Stimulated activated CD8-positive, alpha-beta memory T cell treated with anti-CD3 and anti-CD28 coated beads, Interleukin-15, amount 100 ng/mL, for 24 hours (primary cell): ENCODE results near the gene TCIRG1.

Experiments
- DNase-seq: peaks from one replicate; pipeline ENCODE4 v3.0.0-alpha.2; 2020; ENCODE audit warnings: low read depth

The TCIRG1 gene

GRCh38 chr11:68004551-68005335, 34.1 kb upstream of the TCIRG1 start:
- no peak for DNase-seq

- DNase-seq = no peak
Observed at GRCh38 chr11:68006606-68007166, 32.1 kb upstream of the TCIRG1 start.

GRCh38 chr11:68007498-68008380, 31.1 kb upstream of the TCIRG1 start:
- DNase-seq = no peak

- no peak for DNase-seq
Observed at GRCh38 chr11:68008381-68009337, 30.2 kb upstream of the TCIRG1 start.

GRCh38 chr11:68009391-68010089, 29.3 kb upstream of the TCIRG1 start:
- no peak for DNase-seq

- DNase-seq = no peak
Observed at GRCh38 chr11:68010090-68011041, 28.5 kb upstream of the TCIRG1 start, which contains the start of gene ALDH3B1. TSS of gene ALDH3B1 (plus strand) at chr11:68010327. CDS start at chr11:68015298, 4,971 bp downstream.

- no peak for DNase-seq
Observed at GRCh38 chr11:68011051-68011943, 27.5 kb upstream of the TCIRG1 start.

GRCh38 chr11:68012044-68012842, 26.6 kb upstream of the TCIRG1 start:
- DNase-seq = no peak

- DNase-seq = no peak
Observed at GRCh38 chr11:68012843-68013610, 25.8 kb upstream of the TCIRG1 start.

- no peak for DNase-seq
Observed at GRCh38 chr11:68013611-68014156, 25.1 kb upstream of the TCIRG1 start.

GRCh38 chr11:68014157-68014946, 24.5 kb upstream of the TCIRG1 start:
- no peak for DNase-seq

- no peak for DNase-seq
Observed at GRCh38 chr11:68014947-68015447, 23.8 kb upstream of the TCIRG1 start.

GRCh38 chr11:68015467-68015866, 23.4 kb upstream of the TCIRG1 start:
- no peak for DNase-seq

GRCh38 chr11:68016161-68016903, 22.5 kb upstream of the TCIRG1 start:
- DNase-seq = no peak
